GM12878 (cell line): ENCODE measurements around the gene TMEM255B.

Source experiments
- MTA3 ChIP-seq: IDR thresholded peaks from 2 replicates; pipeline ENCODE4 v1.6.1; 2012; ENCODE audit warnings: low read length, inconsistent platforms, borderline replicate concordance
- POLR2AphosphoS5 ChIP-seq: IDR thresholded peaks from 2 replicates; pipeline ENCODE4 v1.6.1; 2011; ENCODE audit warnings: mild to moderate bottlenecking, low read length, inconsistent platforms
- TARDBP ChIP-seq: IDR thresholded peaks from 2 replicates; pipeline ENCODE4 v1.6.1; 2016; ENCODE audit warnings: borderline replicate concordance
- TF ChIP-seq, protein P1 (sequence below), 3 experiments: IDR thresholded peaks in 2 of 3; conservative IDR thresholded peaks in 1 of 3; 2 replicates each; pipeline ENCODE4 v1.5.1; 2011; ENCODE audit warnings: low read depth in 3 of 3, low read length in 3 of 3, mild to moderate bottlenecking in 3 of 3, control low read depth in 2 of 3, moderate library complexity in 2 of 3, inconsistent platforms in 1 of 3, mixed read lengths in 1 of 3; ENCODE audit not compliant: control insufficient read depth in 2 of 3, insufficient read depth in 1 of 3; ENCODE audit errors: extremely low read depth in 1 of 3

DNA sequence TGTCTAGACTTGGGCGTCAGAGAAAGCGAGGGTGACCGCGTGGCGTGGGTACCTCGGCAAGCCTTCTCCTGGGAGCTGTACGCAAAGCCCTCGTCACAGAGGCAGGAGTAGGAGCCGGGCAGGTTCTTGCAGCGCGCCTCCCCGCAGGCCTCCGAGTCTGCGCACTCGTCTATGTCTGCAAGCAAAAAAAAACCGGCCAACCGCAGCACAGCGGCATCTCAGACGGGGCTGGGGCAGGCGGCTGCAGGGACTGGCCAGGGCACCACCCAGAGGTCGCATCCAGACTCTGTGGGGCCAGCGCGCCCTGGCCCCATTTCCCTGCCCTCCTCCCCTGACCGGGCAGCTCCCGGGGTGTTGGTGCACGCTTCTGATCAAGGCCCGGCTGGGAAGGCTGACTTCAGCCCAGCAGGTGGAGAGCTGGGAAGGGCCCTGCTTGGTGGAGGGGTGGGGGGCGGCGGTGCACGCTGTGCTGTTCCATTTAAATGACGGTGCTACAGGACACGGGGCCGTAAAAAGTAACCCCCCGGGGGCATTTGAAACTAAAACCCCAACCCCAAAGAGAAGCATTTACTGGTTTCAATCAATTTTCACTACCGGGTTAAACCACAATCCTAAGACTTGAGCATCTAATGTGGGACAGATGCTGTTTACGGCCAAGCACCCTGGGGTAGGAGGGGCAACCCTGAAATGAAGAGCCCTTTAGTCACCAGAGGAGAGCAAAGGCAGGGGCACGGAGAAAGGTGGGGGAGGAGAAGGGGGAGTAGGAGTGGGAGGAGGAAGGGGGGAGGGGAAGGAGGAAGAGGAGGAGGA, 76.6 kb downstream of the TMEM255B start:
- TF ChIP-seq, protein P1, sequence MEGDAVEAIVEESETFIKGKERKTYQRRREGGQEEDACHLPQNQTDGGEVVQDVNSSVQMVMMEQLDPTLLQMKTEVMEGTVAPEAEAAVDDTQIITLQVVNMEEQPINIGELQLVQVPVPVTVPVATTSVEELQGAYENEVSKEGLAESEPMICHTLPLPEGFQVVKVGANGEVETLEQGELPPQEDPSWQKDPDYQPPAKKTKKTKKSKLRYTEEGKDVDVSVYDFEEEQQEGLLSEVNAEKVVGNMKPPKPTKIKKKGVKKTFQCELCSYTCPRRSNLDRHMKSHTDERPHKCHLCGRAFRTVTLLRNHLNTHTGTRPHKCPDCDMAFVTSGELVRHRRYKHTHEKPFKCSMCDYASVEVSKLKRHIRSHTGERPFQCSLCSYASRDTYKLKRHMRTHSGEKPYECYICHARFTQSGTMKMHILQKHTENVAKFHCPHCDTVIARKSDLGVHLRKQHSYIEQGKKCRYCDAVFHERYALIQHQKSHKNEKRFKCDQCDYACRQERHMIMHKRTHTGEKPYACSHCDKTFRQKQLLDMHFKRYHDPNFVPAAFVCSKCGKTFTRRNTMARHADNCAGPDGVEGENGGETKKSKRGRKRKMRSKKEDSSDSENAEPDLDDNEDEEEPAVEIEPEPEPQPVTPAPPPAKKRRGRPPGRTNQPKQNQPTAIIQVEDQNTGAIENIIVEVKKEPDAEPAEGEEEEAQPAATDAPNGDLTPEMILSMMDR (IDR thresholded peaks at IDR 0.05 in 2 of 3, conservative IDR thresholded peaks at IDR 0.05 in 1 of 3; ENCODE audit: control insufficient read depth in 2 of 3, extremely low read depth in 1 of 3, insufficient read depth in 1 of 3, low read depth in 3 of 3, low read length in 3 of 3), result no peak
- TF ChIP-seq TARDBP (no peak), POLR2AphosphoS5 (no peak), MTA3 (no peak)
